Middle frontal gyrus (tissue), 1 donor: ENCODE results near the gene APOBEC3G.

Experiments
- DNase-seq: peaks from one replicate; pipeline ENCODE4 v3.0.0-alpha.2; 2015; ENCODE audit warnings: low spot score; ENCODE audit errors: extremely low spot score

The APOBEC3G gene

DNA sequence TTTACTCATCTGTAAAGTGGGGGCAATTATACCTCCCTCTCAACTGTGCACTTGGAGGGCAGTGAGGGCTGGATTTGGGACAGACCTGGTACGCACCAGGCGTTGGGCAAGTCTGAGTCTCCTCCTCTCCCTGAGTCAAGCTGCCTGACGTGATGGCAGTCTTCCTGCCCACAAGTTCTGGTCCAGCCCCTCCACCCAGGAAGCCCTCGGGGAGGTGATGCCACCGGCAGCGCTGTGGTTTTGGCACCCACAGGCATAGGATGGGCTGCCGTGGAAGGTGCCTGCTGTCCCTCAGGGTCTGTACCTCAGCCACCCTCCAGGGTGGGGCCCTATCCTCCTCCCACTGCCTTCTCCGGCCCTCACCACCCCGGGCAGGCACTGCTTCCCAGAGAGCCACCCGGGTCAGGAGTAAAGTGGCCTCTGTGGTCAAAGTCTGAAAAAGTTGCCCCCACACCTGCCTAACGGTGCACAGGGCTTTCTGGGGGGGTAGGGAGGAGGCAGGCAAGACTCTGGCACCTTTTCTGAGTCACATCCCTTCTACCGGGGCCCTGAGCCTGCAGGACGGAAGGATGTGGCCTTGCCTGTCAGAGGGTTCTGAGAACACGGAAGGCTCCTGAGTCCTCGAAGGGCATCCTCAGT lies 13.5 kb downstream of the APOBEC3G start:
- DNase-seq, result no peak

DNA sequence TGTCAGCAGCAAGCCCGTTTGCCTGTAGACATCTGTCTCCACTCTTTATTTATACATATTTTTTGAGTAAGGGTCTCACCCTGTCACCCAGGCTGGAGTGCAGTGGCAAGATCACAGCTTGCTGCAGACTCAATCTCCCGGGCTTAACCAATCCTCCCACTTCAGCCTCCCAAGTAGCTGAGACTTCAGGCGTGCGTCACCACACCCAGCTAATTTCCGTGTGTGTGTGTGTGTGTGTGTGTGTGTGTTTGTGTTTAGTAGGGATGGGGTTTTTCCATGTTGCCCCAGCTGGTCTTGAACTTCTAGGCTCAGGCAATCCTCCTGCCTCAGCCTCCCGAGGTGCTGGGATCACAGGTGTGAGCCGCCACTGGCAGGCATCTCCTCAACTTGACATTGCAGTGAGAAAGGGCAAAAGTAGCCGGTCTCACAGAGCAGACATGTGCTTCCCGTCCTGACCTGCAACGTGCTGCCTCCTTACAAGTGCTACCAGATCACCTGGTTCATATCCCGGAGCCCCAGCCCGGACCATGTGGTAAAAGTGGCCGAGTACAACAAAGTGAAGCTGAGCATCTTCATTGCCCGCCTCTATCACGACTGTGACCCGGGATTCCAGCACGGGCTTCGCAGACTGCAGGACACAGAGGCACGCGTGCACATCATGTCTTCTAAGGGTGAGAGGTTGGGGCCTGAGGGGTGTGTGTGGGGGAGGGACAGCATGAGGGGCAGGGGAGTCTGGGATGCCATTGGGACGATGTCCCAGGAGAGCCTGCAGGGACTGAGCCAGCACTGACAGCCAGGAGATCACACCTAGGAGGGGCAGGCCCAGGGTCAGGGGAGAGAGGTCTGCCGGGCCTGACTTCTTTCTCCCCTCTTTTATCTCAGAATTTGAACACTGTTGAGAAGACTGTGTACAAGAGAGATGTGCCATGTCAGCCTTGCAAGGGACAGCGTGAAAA lies 14.3 kb downstream of the APOBEC3G start:
- DNase-seq, result no peak

DNA sequence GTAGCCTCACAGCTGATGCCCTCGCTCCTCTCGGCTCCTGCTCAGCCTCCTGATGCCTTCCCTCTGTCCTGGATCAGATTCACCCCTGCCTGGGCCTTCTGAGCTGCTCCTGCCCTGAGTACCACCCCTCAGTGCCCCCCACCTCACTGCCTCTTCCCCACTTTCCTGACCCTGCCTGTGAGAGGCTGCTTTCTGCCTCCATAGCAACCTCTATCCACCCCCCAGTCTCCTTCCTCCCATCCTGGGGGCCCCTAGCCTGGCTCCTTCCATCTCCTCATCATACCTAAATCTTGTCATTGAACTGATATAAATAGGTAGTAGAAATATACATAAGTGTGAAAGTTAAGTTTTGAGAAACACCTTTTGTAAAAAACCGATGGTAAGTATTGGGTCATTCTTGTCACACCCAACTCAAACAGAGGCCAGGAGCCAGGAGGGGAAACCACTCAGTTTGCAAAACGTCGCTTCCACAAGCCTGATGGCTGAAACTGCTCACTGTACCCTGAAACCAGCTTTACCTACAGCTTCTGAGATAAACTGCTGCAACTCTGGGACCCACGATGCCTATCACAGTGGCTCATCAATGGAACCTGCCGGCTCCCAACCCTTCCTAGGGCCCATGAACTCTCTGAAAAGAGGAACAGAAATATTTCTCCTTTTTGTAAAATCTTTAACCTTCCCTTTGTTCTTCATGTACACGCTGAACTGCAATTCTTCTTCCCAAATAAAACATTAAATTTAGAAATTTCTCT lies 15.2 kb downstream of the APOBEC3G start:
- DNase-seq, result no peak

DNA sequence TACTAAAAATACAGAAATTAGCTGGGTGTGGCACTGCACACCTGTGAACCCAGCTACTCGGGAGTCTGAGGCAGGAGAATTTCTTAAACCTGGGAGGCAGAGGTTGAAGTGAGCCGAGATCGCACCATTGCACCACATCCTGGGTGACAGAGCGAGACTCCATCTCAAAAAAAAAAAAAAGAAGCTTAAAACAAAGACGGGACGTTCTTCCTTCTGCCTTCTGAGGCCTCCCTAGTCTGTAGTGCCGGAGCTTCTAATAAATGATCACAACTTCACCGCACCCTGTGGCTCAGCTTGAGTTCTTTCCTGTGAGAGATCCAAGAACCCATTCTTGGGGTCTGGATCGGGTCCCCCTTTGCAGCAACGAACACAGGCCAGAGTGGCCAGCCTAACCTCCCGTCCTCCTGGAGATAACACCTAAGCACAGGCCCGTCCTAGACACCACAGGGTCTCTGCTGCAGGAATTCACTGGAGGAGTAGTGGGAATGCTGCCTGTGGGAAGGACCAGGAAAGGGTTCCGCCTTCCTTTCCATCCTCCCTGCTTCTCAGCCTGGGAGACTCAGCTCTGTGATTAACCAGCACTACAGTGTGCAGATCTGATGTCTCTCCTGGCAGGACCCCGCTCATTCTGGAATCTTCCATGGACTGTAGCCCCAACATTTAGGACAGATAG lies 17.8 kb downstream of the APOBEC3G start:
- DNase-seq, result no peak

DNA sequence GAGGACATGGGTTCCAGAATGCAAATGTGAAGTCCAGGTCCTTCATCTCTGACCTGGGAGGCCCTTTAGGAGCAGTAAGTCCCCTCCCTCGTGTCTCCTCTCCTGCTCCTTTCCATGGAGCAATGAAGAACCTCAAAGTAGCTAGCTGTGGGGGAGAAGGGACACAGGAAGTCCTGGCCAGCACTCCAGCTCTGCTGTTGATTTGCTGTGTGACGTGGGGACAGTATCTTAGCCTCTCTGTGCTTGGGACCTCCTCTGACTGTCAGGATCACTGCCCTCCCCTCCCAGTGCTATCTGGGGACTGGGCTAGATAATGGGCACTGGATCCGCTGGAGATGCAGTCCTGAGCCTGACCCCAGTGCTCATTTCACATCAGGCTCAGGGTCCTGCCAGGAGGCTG lies 18.9 kb downstream of the APOBEC3G start:
- DNase-seq, result no peak

DNA sequence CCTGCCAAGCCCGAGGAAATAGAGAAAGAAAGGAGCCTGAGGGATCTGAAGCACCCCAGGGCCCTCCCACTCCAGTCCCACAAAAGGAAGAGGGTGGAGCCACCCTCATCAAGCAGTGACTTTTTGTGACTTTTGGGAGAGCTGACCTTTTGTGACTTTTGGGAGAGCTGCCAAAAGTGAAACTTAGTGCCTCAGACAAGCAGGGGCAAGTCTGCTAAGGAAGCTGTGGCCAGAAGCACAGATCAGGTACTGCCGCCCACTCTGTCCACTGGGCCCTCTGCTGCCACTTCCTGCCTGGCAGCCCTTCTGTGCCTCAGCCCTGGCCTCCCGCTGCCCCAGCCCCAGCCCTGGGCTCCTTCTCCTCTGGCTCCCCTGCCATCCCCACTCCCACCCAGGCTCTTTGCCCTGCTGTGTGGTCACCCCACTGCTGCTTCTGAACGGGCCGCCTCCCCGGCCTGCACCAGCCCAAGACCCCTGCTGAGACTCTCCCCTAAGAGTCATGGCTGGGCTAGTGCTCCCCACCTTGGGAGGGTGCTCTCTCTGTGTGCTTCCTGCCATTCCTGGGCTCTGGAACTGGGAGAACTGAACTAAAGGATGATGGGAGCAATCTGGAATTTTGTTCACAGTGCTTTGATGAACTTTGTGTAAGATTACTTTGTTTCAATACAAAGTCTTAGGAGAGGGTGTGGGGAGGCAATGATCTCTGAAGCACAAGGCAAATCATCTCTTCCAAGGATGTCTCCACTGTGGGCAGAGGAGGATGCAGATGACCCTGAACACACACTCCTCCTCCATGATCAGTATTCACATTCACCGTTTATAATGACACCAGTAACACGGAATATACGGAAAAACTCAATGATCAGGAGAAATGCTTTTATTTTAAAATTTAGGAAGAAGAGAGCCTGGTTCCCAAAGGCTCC lies 20.3 kb downstream of the APOBEC3G start, which contains the start of gene APOBEC3H:
TSS of gene APOBEC3H (plus strand) at position 147 of the 923 bp plus-strand sequence. CDS start 3,035 bp downstream, outside the sequence.
- DNase-seq, result no peak

DNA sequence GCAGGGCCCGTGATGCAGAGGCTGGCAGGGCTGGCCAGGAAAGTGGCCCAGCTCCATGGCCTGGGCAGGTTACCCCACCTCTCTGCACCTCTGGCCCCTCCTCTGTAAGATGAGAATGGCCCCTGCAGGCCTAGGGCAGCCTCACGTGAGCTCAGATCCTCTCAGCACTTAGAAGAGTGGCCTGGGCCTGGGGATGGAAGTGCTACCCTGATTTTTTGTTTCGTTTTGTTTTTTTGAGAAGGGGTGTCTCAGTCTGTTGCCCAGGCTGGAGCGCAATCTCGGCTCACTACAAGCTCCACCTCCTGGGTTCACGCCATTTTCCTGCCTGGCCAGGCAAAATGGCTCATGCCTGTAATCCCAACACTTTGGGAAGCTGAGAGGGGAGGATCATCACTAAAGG lies 21.0 kb downstream of the APOBEC3G start:
- DNase-seq, result no peak

DNA sequence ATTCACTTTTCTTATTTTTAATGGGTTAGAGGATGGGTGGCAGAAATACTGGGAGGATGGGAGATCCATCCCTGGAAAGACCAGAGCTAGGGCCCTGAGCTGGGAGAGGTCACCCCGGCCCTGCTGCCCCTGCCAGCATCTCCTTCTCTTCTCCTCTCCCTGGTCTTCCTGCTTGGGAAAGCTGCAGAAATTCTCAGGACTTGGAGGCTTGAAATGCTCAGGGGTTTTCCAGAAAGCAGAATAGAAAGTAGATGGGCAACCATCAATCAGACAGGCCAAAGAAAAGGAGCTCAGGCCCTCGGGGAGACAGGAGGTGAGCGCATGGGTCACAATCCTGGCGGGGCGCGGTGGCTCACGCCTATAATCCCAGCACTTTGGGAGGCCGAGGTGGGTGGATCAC lies 21.5 kb downstream of the APOBEC3G start:
- no peak for DNase-seq

DNA sequence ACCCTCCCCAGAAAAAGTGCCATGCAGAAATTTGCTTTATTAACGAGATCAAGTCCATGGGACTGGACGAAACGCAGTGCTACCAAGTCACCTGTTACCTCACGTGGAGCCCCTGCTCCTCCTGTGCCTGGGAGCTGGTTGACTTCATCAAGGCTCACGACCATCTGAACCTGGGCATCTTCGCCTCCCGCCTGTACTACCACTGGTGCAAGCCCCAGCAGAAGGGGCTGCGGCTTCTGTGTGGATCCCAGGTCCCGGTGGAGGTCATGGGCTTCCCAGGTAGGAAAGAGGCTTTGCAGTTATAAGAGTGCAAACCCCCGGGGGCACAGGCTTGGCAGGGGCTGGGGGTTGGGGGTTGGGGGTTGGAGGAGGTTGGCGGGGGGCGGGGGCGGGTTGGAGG lies 24.2 kb downstream of the APOBEC3G start:
- DNase-seq, result no peak

DNA sequence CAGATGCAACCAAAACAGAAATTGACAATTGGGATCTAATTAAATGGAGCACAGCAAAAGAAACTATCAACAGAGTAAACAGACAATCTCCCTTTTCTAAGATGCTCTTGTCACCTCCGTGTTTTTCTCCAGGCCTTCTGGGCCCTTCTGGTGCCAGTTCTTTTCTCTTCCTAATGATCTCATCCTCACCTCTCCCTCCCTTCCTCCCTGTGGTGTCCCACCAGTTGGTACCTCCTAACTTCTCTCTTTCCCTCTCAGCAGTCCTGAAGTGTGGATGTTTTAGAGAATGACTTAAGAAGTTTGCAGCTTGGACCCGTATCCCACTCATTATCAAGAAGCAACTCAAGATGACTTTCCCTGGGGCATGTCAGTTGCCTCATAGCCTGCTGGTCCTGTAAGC lies 26.4 kb downstream of the APOBEC3G start:
- DNase-seq, result no peak

DNA sequence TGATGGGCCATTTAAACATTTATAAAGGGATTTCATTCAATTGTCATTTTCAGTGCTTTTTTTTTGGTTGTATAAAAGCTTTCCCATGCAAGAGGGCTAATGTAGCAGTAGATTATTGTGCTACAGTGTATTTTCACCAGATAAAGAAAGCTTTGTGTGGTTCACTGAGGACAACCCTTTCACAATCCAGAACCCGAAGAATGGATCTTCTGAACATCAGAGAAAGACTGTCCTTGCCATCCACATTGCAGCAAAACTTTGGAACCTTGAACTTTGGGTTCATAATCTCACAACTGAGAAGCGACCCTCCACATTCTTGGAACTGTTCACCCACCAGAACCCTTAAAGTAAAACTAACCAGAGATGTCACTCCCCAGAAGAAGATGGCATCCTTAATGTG lies 29.3 kb downstream of the APOBEC3G start:
- no peak for DNase-seq

DNA sequence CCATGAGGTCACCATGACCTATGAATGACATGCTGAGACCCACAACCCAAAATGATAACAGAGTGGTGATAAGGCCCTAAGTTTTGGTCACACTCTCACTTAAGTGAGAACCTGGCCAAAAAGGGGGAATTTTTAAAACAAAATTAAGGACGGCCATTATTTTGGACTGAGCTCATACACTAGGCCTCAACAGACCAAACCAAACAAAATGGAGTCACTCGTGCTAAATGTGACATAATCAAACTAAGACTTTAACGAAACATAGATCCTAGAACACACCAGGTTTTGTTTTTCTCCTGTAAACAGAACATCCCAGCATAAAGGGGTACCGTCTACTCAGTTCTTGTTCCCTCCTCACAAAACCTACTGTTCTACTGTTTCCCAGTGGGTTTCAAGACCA lies 31.4 kb downstream of the APOBEC3G start:
- no peak for DNase-seq

DNA sequence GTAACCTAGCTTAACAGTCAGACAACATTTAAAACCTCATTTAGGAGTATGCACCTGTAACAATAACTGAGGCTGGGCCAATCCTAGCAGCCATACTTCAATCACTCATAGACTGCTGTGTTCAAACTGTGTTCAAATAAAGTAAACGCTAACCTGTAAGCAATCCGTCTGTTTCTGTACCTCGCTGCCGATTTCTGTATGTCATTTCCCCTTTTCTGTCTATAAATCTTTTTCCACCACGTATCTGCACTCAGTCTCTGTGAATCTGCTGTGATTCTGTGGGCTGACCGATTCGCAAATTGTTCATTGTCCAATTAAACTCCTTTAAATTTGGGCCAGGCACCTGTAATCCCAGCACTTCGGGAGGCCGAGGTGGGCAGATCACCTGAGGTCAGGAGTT lies 32.3 kb downstream of the APOBEC3G start:
- DNase-seq, result no peak

DNA sequence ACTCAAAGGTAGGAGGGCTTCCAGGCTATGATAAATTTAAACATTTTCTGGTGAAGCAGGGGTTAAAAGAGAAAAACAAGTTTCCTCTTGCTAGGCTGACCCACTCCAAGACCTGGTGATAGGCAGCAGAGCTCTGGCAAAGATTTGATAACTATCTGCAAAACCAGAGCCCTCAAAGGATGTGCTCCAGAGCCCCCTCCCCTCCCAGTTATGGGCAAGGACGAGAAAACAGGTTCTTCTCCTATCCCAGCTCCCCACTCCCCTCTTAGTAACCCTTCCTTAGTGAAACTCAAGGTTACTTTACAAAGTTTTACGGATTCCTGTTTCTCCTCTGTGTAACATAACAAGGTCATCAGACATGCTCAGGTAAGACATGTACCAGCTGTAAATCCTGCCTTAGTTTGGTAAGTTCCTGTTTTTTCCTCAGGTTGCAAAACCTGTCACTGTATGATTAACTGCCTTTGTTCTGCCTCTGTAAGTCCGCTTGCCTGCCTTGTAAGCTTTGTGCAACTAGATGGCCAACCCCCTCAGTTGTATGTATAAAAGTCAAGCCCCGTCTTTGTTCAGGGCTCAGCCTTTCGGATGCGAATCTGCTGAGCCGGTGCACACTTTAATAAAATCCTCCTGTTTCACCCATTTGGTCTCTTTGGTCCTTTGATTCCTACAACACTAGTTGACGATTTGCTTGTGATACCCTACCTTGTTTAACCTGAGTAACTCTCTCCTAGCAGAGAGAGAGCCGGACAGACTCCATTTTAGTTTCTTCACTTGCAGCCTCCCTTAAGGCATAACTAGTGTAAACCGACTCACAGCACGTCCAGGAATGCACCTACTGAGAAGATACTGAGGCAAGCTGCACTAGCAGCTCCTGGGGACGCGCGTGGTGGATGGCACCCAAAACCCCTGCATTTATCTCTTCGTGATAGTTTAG lies 33.8 kb downstream of the APOBEC3G start:
- no peak for DNase-seq

DNA sequence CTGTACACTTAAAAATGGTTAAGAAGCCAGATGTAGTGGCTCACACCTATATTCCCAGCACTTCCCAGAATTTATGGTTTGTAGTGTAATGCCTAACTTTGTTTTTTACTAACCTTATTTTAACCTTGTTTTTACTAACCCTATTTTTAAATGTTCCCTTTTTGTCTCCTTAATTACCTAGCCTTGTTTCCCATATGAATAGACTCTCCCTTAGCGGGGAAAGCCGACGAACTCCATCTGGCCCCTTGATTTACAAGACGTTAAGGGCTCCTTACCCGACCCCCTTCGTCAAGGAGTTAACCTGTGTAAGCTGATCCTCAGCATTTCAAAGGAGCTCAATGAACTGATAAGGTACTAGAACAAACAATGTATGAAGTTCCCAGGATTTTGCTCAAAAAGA lies 37.0 kb downstream of the APOBEC3G start:
- DNase-seq, result no peak

DNA sequence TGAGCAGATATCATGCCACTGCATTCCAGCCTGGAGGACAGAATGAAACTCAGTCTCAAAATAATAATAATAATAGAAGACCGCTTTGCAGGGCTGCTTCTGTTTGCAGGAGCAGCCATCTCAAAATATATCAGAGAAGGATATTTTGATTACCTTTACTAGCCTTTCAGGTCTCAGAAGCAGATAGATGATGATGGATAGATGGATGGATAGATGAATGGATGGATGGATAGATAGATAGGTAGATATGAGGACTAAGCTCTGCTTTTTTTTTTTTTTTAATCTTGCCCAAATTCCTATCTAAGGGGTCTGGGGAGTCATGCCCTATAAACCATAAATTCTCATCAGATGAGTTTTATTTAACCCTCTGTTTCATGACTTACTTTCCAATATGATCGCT lies 38.5 kb downstream of the APOBEC3G start:
- no peak for DNase-seq

DNA sequence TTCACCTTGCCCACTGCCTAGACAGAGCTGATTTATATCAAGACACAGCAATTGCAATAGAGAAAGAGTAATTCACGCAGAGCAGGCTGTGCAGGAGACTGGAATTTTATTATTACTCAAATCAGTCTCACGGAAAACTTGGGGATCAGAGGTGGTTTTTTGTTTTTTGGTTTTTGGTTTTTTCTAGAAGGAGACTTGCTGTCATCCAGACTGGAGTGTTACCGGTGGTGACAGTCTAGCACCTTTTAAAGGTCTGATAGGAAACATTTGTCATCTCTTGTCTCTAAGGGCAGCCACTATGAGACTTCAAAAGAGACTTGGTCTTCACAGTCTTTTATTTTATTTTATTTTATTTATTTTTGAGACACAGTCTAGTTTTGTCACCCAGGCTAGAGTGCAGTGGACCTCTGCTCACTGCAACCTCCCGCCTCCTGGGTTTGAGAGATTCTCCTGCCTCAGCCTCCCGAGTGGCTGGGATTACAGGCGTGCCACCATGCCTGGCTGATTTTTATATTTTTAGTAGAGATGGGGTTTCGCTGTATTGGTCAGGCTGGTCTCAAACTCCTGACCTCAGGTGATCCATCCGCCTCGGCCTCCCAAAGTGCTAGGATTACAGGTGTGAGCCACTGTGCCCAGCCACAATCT lies 39.0 kb downstream of the APOBEC3G start:
- DNase-seq, result no peak

DNA sequence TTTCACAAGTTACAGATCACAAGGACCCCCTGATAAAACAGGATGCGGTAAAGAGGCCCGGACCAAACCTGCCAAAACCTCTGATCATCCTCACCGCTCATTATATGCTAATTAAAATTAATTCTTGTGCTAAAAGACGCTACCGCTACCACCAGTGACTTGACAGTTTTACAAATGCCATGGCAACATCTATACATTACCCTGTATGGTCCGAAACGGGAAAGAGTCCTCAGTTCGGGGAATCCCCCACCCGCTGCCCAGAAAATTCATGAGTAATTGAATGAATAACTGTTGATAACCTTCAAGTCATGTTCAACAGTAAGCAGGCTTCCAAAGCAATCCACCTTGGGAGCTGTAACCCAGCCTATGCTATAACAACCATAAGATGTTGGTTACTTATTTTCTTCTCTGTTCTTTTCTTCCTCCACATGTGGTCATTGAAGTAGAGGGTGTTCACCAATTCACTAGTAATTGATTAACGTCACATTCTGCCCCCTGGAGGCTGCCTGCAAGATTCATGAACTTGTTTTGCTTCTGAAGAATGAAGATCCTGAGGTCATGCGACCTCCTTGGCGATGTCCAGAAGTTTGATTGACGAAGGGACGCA lies 40.6 kb downstream of the APOBEC3G start:
- no peak for DNase-seq
